IMR-90 (cell line): Measurements from ENCODE around the gene MRTFB. TPM values are rescaled to one million over a fixed set of nuclear protein-coding genes. Genes with fewer than 3 reads are reported as not detected.

Experiments
- ATAC-seq: fragments of 200-7000 bp; cut with Tn5 transposase; 2 replicates; pipeline ENCODE4 v1.9.1; 2020; ENCODE audit warnings: low read depth, mild to moderate bottlenecking, moderate library complexity
- BruUV-seq: library from RNA; stranded (reverse); fragments of 400-500 nt; replicated peaks from 2 replicates; lab custom pipeline; 2021; lab: Mats Ljungman, UMichigan
- CTCF ChIA-PET: fragments of 300-600 bp; formaldehyde crosslinking; extraction: SDS; loops from one replicate; lab custom pipeline; 2021; ENCODE audit warnings: antibody characterized with exemption; lab: Yijun Ruan, JAX
- POLR2A ChIA-PET: fragments of 300-600 bp; sonication (Branson Sonifier 250); formaldehyde crosslinking; loops from one replicate; lab custom pipeline; 2022; ENCODE audit warnings: antibody characterized with exemption; ENCODE audit not compliant: unreplicated experiment; lab: Charles Lee
- DNase-seq: peaks from one replicate; pipeline ENCODE4 v3.0.0; 2013
- H2AFZ ChIP-seq: replicated peaks from 2 replicates; pipeline ENCODE3; 2013; ENCODE audit warnings: low read length, mild to moderate bottlenecking; ENCODE audit not compliant: poor library complexity
- H2AK5ac ChIP-seq: 2 replicates; pipeline ENCODE4 v1.6.1; 2013; ENCODE audit warnings: low read depth, low read length, inconsistent platforms
- H2AK9ac ChIP-seq: replicated peaks from 2 replicates; pipeline ENCODE3; 2013; ENCODE audit warnings: mild to moderate bottlenecking, low read depth, low read length, moderate library complexity; ENCODE audit not compliant: poor library complexity
- H2BK120ac ChIP-seq: 2 replicates; pipeline ENCODE4 v1.6.1; 2013; ENCODE audit warnings: low read depth, low read length, inconsistent platforms
- H2BK15ac ChIP-seq: 3 replicates; pipeline ENCODE4 v1.6.1; 2013; ENCODE audit warnings: low read depth, low read length, inconsistent platforms
- H2BK20ac ChIP-seq: 2 replicates; pipeline ENCODE4 v1.6.1; 2013; ENCODE audit warnings: low read depth, mild to moderate bottlenecking, inconsistent platforms, low read length, moderate library complexity
- H2BK5ac ChIP-seq: 2 replicates; pipeline ENCODE4 v1.6.1; 2013; ENCODE audit warnings: mild to moderate bottlenecking, low read depth, low read length, inconsistent platforms; ENCODE audit not compliant: poor library complexity, severe bottlenecking
- H3K14ac ChIP-seq: replicated peaks from 2 replicates; pipeline ENCODE4 v1.6.1; 2013; ENCODE audit warnings: low read depth, low read length, inconsistent platforms
- H3K18ac ChIP-seq: 2 replicates; pipeline ENCODE4 v1.6.1; 2013; ENCODE audit warnings: low read depth, low read length, control low read depth
- H3K23ac ChIP-seq: 2 replicates; pipeline ENCODE4 v1.6.1; 2013; ENCODE audit warnings: low read depth, low read length, inconsistent platforms
- H3K27ac ChIP-seq: 2 replicates; pipeline ENCODE4 v1.5.1; 2013; ENCODE audit warnings: mild to moderate bottlenecking, control low read depth, low read length; ENCODE audit not compliant: insufficient read depth
- H3K27me3 ChIP-seq: 2 replicates; pipeline ENCODE4 v1.6.1; 2013; ENCODE audit warnings: low read length; ENCODE audit not compliant: control insufficient read depth, insufficient read depth
- H3K36me3 ChIP-seq: 2 replicates; pipeline ENCODE4 v1.6.1; 2013; ENCODE audit warnings: low read length, mixed read lengths; ENCODE audit not compliant: control insufficient read depth, insufficient read depth
- H3K4ac ChIP-seq: 2 replicates; pipeline ENCODE4 v1.6.1; 2013; ENCODE audit warnings: low read depth, low read length, inconsistent platforms
- H3K4me1 ChIP-seq: 2 replicates; pipeline ENCODE4 v1.6.1; 2013; ENCODE audit warnings: low read length, mixed read lengths; ENCODE audit not compliant: control insufficient read depth, insufficient read depth
- H3K4me2 ChIP-seq: 2 replicates; pipeline ENCODE4 v1.6.1; 2013; ENCODE audit warnings: low read depth, mild to moderate bottlenecking, control low read depth, low read length, moderate library complexity
- H3K4me3 ChIP-seq: 2 replicates; pipeline ENCODE4 v1.5.1; 2013; ENCODE audit warnings: low read depth, mild to moderate bottlenecking, control low read depth, low read length, moderate library complexity; ENCODE audit not compliant: insufficient read depth
- H3K56ac ChIP-seq: 2 replicates; pipeline ENCODE4 v1.6.1; 2013; ENCODE audit warnings: low read length, inconsistent platforms; ENCODE audit not compliant: insufficient read depth; ENCODE audit errors: extremely low read depth
- H3K79me1 ChIP-seq, 2 experiments: 2 replicates each; pipeline ENCODE4 v1.6.1; 2013; ENCODE audit warnings: low read length in 2 of 2, inconsistent platforms in 1 of 2, low read depth in 1 of 2
- H3K9ac ChIP-seq: 2 replicates; pipeline ENCODE4 v1.6.1; 2013; ENCODE audit warnings: low read depth, low read length, control low read depth
- H3K9me1 ChIP-seq: 2 replicates; pipeline ENCODE4 v1.6.1; 2013; ENCODE audit warnings: low read length, inconsistent platforms; ENCODE audit not compliant: insufficient read depth
- H3K9me3 ChIP-seq: 2 replicates; pipeline ENCODE4 v1.6.1; 2013; ENCODE audit warnings: low read length; ENCODE audit not compliant: control insufficient read depth, insufficient read depth
- H4K20me1 ChIP-seq: 2 replicates; pipeline ENCODE4 v1.6.1; 2013; ENCODE audit warnings: low read length, inconsistent platforms; ENCODE audit not compliant: insufficient read depth
- H4K5ac ChIP-seq: 2 replicates; pipeline ENCODE4 v1.6.1; 2013; ENCODE audit warnings: mild to moderate bottlenecking, low read depth, low read length, control low read depth
- H4K8ac ChIP-seq, 2 experiments: 2 replicates each; pipeline ENCODE4 v1.6.1; 2013; ENCODE audit warnings: low read depth in 2 of 2, low read length in 2 of 2, control low read depth in 1 of 2, inconsistent platforms in 1 of 2
- H4K91ac ChIP-seq: 2 replicates; pipeline ENCODE4 v1.6.1; 2013; ENCODE audit warnings: low read depth, low read length, inconsistent platforms; ENCODE audit not compliant: insufficient read depth
- BHLHE40 ChIP-seq: fragments of 150-350 bp; IDR thresholded peaks from 2 replicates; pipeline ENCODE4 v1.6.1; 2016; ENCODE audit warnings: mild to moderate bottlenecking, low read depth, low read length
- CEBPB ChIP-seq: IDR thresholded peaks from 2 replicates; pipeline ENCODE4 v1.6.1; 2012; ENCODE audit warnings: low read depth, low read length, improper control_type of control experiment
- CHD1 ChIP-seq: IDR thresholded peaks from 2 replicates; pipeline ENCODE4 v1.6.1; 2012; ENCODE audit warnings: low read depth, low read length, improper control_type of control experiment
- CTCF ChIP-seq: conservative IDR thresholded peaks from 2 replicates; pipeline ENCODE4 v1.5.1; 2012; ENCODE audit warnings: mild to moderate bottlenecking, low read depth, low read length, improper control_type of control experiment
- ELK1 ChIP-seq: fragments of 150-350 bp; IDR thresholded peaks from 2 replicates; pipeline ENCODE4 v1.6.1; 2016; ENCODE audit warnings: low read depth, mild to moderate bottlenecking, low read length, moderate library complexity, borderline replicate concordance
- FOS ChIP-seq: fragments of 150-350 bp; IDR thresholded peaks from 2 replicates; pipeline ENCODE4 v1.6.1; 2016; ENCODE audit warnings: low read depth, low read length
- MAFK ChIP-seq: IDR thresholded peaks from 2 replicates; pipeline ENCODE4 v1.6.1; 2012; ENCODE audit warnings: low read depth, low read length, improper control_type of control experiment
- MAZ ChIP-seq: IDR thresholded peaks from 2 replicates; pipeline ENCODE4 v1.6.1; 2012; ENCODE audit warnings: low read depth, mild to moderate bottlenecking, low read length, improper control_type of control experiment, moderate library complexity, borderline replicate concordance
- MXI1 ChIP-seq: IDR thresholded peaks from 2 replicates; pipeline ENCODE4 v1.6.1; 2012; ENCODE audit warnings: low read depth, mild to moderate bottlenecking, low read length, moderate library complexity, borderline replicate concordance
- NFE2L2 ChIP-seq: fragments of 150-350 bp; IDR thresholded peaks from 2 replicates; pipeline ENCODE4 v1.6.1; 2016; ENCODE audit warnings: low read depth, mild to moderate bottlenecking, low read length
- POLR2A ChIP-seq: IDR thresholded peaks from 2 replicates; pipeline ENCODE4 v1.6.1; 2012; ENCODE audit warnings: mild to moderate bottlenecking, low read depth, low read length
- RAD21 ChIP-seq: IDR thresholded peaks from 2 replicates; pipeline ENCODE4 v1.6.1; 2012; ENCODE audit warnings: low read length, improper control_type of control experiment
- RCOR1 ChIP-seq: IDR thresholded peaks from 2 replicates; pipeline ENCODE4 v1.6.1; 2012; ENCODE audit warnings: mild to moderate bottlenecking, low read length, improper control_type of control experiment; ENCODE audit not compliant: insufficient replicate concordance
- RFX5 ChIP-seq: IDR thresholded peaks from 2 replicates; pipeline ENCODE4 v1.8.0; 2012; ENCODE audit warnings: low read depth, mild to moderate bottlenecking, low read length, moderate library complexity
- SMC3 ChIP-seq: fragments of 150-350 bp; IDR thresholded peaks from 2 replicates; pipeline ENCODE4 v1.6.1; 2016; ENCODE audit warnings: low read depth, mild to moderate bottlenecking, antibody characterized with exemption, low read length, moderate library complexity
- WGBS, 2 experiments: methylation state at CpG; one replicate each; pipeline versions ENCODE4 v1.1.5 to v1.1.7; 2013; ENCODE audit warnings: missing lambda C conversion rate in 2 of 2; ENCODE audit not compliant: insufficient read length in 1 of 2; ENCODE audit errors: extremely low coverage in 2 of 2; 5-methylcytosine and 5-hydroxymethylcytosine counted together
- dilution Hi-C: fragments of 300-500 bp; cut with HindIII; formaldehyde crosslinking; loops from one replicate; pipeline ENCODE4 v1.14.3; 2018; ENCODE audit warnings: low sequenced_read_pairs; ENCODE audit not compliant: unreplicated experiment
- in situ Hi-C: fragments of 300-500 bp; cut with MboI; formaldehyde crosslinking; loops from 3 replicates; pipeline ENCODE4 v1.14.3; 2019; ENCODE audit warnings: low sequenced_read_pairs, inconsistent platforms, mixed read lengths
- intact Hi-C: fragments of 100-400 bp; cut with micrococcal nuclease; formaldehyde crosslinking; loops from 2 replicates; pipeline ENCODE4 v1.10.0; 2022
- polyA plus RNA-seq, 3 experiments: library from polyadenylated mRNA; depleted of rRNA; stranded (reverse); fragments of >200 nt; gene quantifications; 2 replicates each; pipeline ENCODE4 v1.2.3, GENCODE V29; 2012; ENCODE audit warnings: low replicate concordance in 1 of 3
- total RNA-seq: library from RNA; depleted of rRNA; stranded (reverse); fragments of >200 nt; gene quantifications from 2 replicates; pipeline ENCODE4 v1.2.3, GENCODE V29; 2012
- TF ChIP-seq, protein P1 (sequence below): fragments of 150-350 bp; IDR thresholded peaks from 2 replicates; pipeline ENCODE4 v1.6.1; 2017; ENCODE audit warnings: mild to moderate bottlenecking, antibody characterized with exemption, low read length, low read depth

Gene MRTFB
- total and polyA plus RNA-seq, 2 of the 4 experiments (the other 2 are of a cell fraction) = 4.4 to 5.4 TPM

GRCh38 chr16:14112539-14112856 lies 41.4 kb downstream of the MRTFB start:
- H3K9ac ChIP-seq = no peak overlapping the region
- H3K27ac ChIP-seq = no peak overlapping the region
- H3K36me3 ChIP-seq = no peaks in the 10 kb centered on the region
- no peak overlapping the region for H2BK15ac ChIP-seq
- H4K5ac ChIP-seq = no peak overlapping the region
- no peaks in the 10 kb centered on the region for H3K9me3 ChIP-seq
- no TSS peak for BruUV-seq
- H3K4ac ChIP-seq = no peak overlapping the region
- POLR2A ChIA-PET = no interaction called here
- no peak overlapping the region for H3K18ac ChIP-seq
- H2AFZ ChIP-seq = no peak overlapping the region
- dilution Hi-C loops (no loop called here), in situ Hi-C loops (no loop called here), intact Hi-C loops (no loop called here)
- H3K14ac ChIP-seq = no peak overlapping the region
- H3K9me1 ChIP-seq = peaks cover 4% of the 10 kb centered on the region; the same call in 1 of the 2 replicates
- H3K4me1 ChIP-seq = peaks cover 6% of the 10 kb centered on the region
- H2BK20ac ChIP-seq = no peak overlapping the region
- DNase-seq (no peak), ATAC-seq (no peak)
- no peaks in the 10 kb centered on the region for H3K27me3 ChIP-seq
- H2BK5ac ChIP-seq = no peak overlapping the region
- H2AK9ac ChIP-seq = no peak overlapping the region
- no peak overlapping the region for H4K8ac ChIP-seq
- WGBS, 2 experiments = no CpG with 5 or more reads among the region's 1 CpG
- H2AK5ac ChIP-seq = no peak overlapping the region
- peaks cover 24 to 34% of the 10 kb centered on the region in 2 experiments for H3K79me1 ChIP-seq
- no peak for TF ChIP-seq CTCF
- TF ChIP-seq BHLHE40 = no peak
- no peak for TF ChIP-seq RCOR1
- TF ChIP-seq POLR2A = no peak
- no peak for TF ChIP-seq CEBPB
- no peak for TF ChIP-seq RAD21
- no peak for TF ChIP-seq FOS
- no peak for TF ChIP-seq CHD1
- TF ChIP-seq NFE2L2 = no peak
- no peak for TF ChIP-seq MAFK
- no peak for TF ChIP-seq SMC3
- no peak for TF ChIP-seq ELK1
- TF ChIP-seq, protein P1, sequence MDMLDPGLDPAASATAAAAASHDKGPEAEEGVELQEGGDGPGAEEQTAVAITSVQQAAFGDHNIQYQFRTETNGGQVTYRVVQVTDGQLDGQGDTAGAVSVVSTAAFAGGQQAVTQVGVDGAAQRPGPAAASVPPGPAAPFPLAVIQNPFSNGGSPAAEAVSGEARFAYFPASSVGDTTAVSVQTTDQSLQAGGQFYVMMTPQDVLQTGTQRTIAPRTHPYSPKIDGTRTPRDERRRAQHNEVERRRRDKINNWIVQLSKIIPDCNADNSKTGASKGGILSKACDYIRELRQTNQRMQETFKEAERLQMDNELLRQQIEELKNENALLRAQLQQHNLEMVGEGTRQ = no peak
- no peak for TF ChIP-seq RFX5
- no peak for TF ChIP-seq MAZ
- TF ChIP-seq MXI1 = no peak
- no peak overlapping the region for H3K56ac ChIP-seq
- H3K4me3 ChIP-seq = no peak overlapping the region
- H3K4me2 ChIP-seq = no peak overlapping the region
- CTCF ChIA-PET = no interaction called here
- no peak overlapping the region for H4K91ac ChIP-seq
- no peaks in the 10 kb centered on the region for H4K20me1 ChIP-seq
- H3K23ac ChIP-seq = no peak overlapping the region
- H2BK120ac ChIP-seq = no peak overlapping the region
